Measurements from ENCODE around the gene DYNLT4. TPM values are rescaled to one million over a fixed set of nuclear protein-coding genes. Genes with fewer than 3 reads are reported as not detected.
A peak's percentile ranks its signal among the peaks of the same experiment; 100 is the strongest.

DYNLT4 gene
- total and polyA plus RNA-seq, 2 of the 13 experiments (the other 11 are each of a cell fraction or from before 2014, with no cell fraction given), result 0.77 TPM; not detected in 1

DNA sequence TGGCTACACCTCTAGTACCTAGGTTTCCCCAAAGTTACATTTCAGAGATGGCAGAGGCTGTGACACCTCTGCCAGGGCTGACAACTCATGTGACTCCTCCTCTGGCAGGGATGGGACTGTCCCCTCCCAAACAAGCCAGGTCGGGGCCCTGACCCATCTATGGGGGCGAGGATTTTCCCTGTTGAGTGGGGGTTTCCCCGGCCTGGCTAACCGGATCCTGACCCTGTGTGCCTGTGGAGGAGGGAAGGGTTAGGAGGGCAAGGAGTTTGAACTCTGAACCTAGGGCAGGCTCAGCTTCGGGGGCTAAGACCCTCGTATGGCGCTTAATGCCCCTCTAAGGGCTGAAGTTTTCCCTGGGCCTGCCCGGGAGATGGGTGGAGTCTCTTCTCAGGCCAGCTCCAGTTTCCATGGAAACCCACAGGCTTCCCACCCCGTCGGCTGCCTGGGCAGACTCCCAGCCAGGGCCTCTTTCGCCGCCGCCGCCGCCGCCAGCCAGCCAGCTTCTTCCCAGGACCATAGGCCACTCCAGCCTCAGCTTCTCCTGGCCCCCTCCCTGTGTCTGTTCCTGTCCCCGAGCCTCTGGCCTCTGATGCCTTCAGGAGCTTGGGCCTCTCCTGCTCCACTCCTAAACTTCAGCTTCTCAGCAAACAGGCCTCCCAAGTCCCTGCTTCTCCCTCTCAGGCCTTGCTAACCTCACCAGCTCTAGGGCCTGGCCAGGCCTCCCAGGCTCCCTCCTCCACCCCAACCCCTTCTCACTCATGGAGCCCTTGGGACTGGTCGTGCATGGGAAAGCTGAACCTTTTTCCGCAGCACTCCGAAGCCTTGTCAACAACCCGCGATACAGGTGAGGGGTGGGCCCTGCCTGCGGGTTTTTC, 1.1 kb upstream of the DYNLT4 start, which contains the start of gene BTBD19 (continued):
- TF ChIP-seq ZNF607 (CRISPR knock-in tag; IDR thresholded peaks at IDR 0.05; ENCODE audit: borderline replicate concordance) (peak; percentile 70; the same call in 1 of the 2 replicates), DBP (CRISPR knock-in tag; IDR thresholded peaks at IDR 0.05; ENCODE audit: not compliant biosample characterization) (peak; percentile 15), HIVEP1 (CRISPR knock-in tag; IDR thresholded peaks at IDR 0.05) (peak; percentile 78; the same call in 1 of the 2 replicates), ZNF615 (CRISPR knock-in tag; IDR thresholded peaks at IDR 0.05; ENCODE audit: borderline replicate concordance) (0 out of 2 replicates have a peak, but pooled peaks have one; percentile 67), RNF2 (conservative IDR thresholded peaks at IDR 0.05; ENCODE audit: low read depth) (no peak), RFXAP (CRISPR knock-in tag; IDR thresholded peaks at IDR 0.05; ENCODE audit: borderline replicate concordance) (0 out of 2 replicates have a peak, but pooled peaks have one; percentile 34), ZNF703 (CRISPR knock-in tag; IDR thresholded peaks at IDR 0.05; ENCODE audit: borderline replicate concordance) (0 out of 2 replicates have a peak, but pooled peaks have one; percentile 2), GATAD1 (CRISPR knock-in tag; IDR thresholded peaks at IDR 0.05) (peak; percentile 41; the same call in 1 of the 2 replicates), ZNF891 (CRISPR knock-in tag; IDR thresholded peaks at IDR 0.05) (0 out of 2 replicates have a peak, but pooled peaks have one; percentile 21), HOMEZ (CRISPR knock-in tag; IDR thresholded peaks at IDR 0.05; ENCODE audit: low read depth) (peak; percentile 3; the same call in 1 of the 2 replicates), XRCC5 (optimal IDR thresholded peaks at IDR 0.05; ENCODE audit: low read length) (peak; percentile 10), GFI1 (CRISPR knock-in tag; IDR thresholded peaks at IDR 0.05; ENCODE audit: borderline replicate concordance) (peak; percentile 49; the same call in 1 of the 2 replicates), IRF9 (CRISPR knock-in tag; IDR thresholded peaks at IDR 0.05; ENCODE audit: borderline replicate concordance) (peak; percentile 60; the same call in 1 of the 2 replicates), ZGPAT (CRISPR knock-in tag; IDR thresholded peaks at IDR 0.05) (peak; percentile 11; the same call in 1 of the 2 replicates), CCDC6 (CRISPR knock-in tag; IDR thresholded peaks at IDR 0.05) (peak; percentile 47), FOXO1 (CRISPR knock-in tag; IDR thresholded peaks at IDR 0.05) (0 out of 2 replicates have a peak, but pooled peaks have one; percentile 5), FOXK1 (CRISPR knock-in tag; IDR thresholded peaks at IDR 0.05; ENCODE audit: borderline replicate concordance, low read depth) (peak; percentile 9; the same call in 1 of the 2 replicates), NR2F1 (CRISPR knock-in tag; IDR thresholded peaks at IDR 0.05) (peak; percentile 57 to 76; a peak in 3 of 4 replicates), NFKBIZ (CRISPR knock-in tag; IDR thresholded peaks at IDR 0.05) (peak; percentile 81; the same call in 1 of the 2 replicates)
